ENCODE data around the gene FBXL5. TPM values are rescaled to one million over a fixed set of nuclear protein-coding genes. Genes with fewer than 3 reads are reported as not detected.

Gene FBXL5
- total RNA-seq, 1 experiment from 2014 or later, result 59.7 TPM

DNA sequence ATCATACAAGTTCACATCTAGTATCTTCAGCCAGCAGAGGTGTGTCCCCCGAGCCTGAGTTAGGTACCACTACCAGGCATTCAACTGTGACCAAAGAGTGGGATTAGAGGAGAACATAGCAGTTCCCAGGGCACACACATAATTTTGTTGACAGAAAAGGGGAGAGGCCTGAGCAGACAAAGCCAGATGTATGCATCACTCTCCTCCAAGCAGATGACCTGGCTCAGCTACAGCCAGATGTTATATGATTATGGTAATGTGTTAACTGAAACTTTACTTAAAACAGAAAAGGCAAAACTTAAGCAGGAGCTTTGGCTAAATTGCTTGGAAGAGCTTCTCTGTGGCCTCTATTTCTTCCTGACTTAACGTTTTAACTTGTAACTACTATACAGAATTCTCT, 96.6 kb downstream of the FBXL5 start:
- no peak overlapping the region for H3K4me3 ChIP-seq (ENCODE audit: low read depth, low read length, poor library complexity, severe bottlenecking)
- POLR2A ChIA-PET (ENCODE audit: low non-redundant PET), result no interaction called here
- CTCF ChIA-PET, result no interaction called here
- BruUV-seq (replicated peaks), result no TSS peak
- DNase-seq (ENCODE audit: low spot score), result no peak
- no peaks in the 10 kb centered on the region for H3K9me3 ChIP-seq (ENCODE audit: low read depth, low read length, poor library complexity, severe bottlenecking)
- H3K27ac ChIP-seq (ENCODE audit: low read depth, low read length, poor library complexity, severe bottlenecking), result no peak overlapping the region
- peaks cover 4% of the 10 kb centered on the region for H3K36me3 ChIP-seq (ENCODE audit: insufficient read depth, low read length, poor library complexity, severe bottlenecking)
- H3K4me1 ChIP-seq (ENCODE audit: insufficient read depth, low read length, poor library complexity, severe bottlenecking), result no peaks in the 10 kb centered on the region
- intact Hi-C loops (cut with micrococcal nuclease; ENCODE audit: unreplicated experiment), result no loop called here
- TF ChIP-seq EZH2 (IDR thresholded peaks at IDR 0.05; ENCODE audit: borderline replicate concordance, low read depth, low read length, poor library complexity, severe bottlenecking) (no peak), CTCF (conservative IDR thresholded peaks at IDR 0.05; ENCODE audit: low read depth, low read length) (no peak)
- no peaks in the 10 kb centered on the region for H3K27me3 ChIP-seq (replicated peaks; ENCODE audit: insufficient read depth, low read depth, low read length, poor library complexity)

GRCh38 chr4:15557786-15558550, 97.2 kb downstream of the FBXL5 start:
- POLR2A ChIA-PET (ENCODE audit: low non-redundant PET), result no interaction called here
- TF ChIP-seq EZH2 (IDR thresholded peaks at IDR 0.05; ENCODE audit: borderline replicate concordance, low read depth, low read length, poor library complexity, severe bottlenecking) (no peak), CTCF (conservative IDR thresholded peaks at IDR 0.05; ENCODE audit: low read depth, low read length) (no peak)
- H3K9me3 ChIP-seq (ENCODE audit: low read depth, low read length, poor library complexity, severe bottlenecking), result no peaks in the 10 kb centered on the region
- H3K36me3 ChIP-seq (ENCODE audit: insufficient read depth, low read length, poor library complexity, severe bottlenecking), result peaks cover 4% of the 10 kb centered on the region
- no peaks in the 10 kb centered on the region for H3K4me1 ChIP-seq (ENCODE audit: insufficient read depth, low read length, poor library complexity, severe bottlenecking)
- H3K4me3 ChIP-seq (ENCODE audit: low read depth, low read length, poor library complexity, severe bottlenecking), result no peak overlapping the region
- no peak for DNase-seq (ENCODE audit: low spot score)
- no TSS peak for BruUV-seq (replicated peaks)
- no peaks in the 10 kb centered on the region for H3K27me3 ChIP-seq (replicated peaks; ENCODE audit: insufficient read depth, low read depth, low read length, poor library complexity)
- no peak overlapping the region for H3K27ac ChIP-seq (ENCODE audit: low read depth, low read length, poor library complexity, severe bottlenecking)
- intact Hi-C loops (cut with micrococcal nuclease; ENCODE audit: unreplicated experiment), result no loop called here
- CTCF ChIA-PET, result no interaction called here

- intact Hi-C loops (cut with micrococcal nuclease; ENCODE audit: unreplicated experiment), result no loop called here
- DNase-seq (ENCODE audit: low spot score), result no peak
- no peak overlapping the region for H3K27ac ChIP-seq (ENCODE audit: low read depth, low read length, poor library complexity, severe bottlenecking)
- H3K4me3 ChIP-seq (ENCODE audit: low read depth, low read length, poor library complexity, severe bottlenecking), result no peak overlapping the region
- no peaks in the 10 kb centered on the region for H3K4me1 ChIP-seq (ENCODE audit: insufficient read depth, low read length, poor library complexity, severe bottlenecking)
- CTCF ChIA-PET, result no interaction called here
- TF ChIP-seq CTCF (conservative IDR thresholded peaks at IDR 0.05; ENCODE audit: low read depth, low read length) (no peak), EZH2 (IDR thresholded peaks at IDR 0.05; ENCODE audit: borderline replicate concordance, low read depth, low read length, poor library complexity, severe bottlenecking) (no peak)
- H3K9me3 ChIP-seq (ENCODE audit: low read depth, low read length, poor library complexity, severe bottlenecking), result no peaks in the 10 kb centered on the region
- BruUV-seq (replicated peaks), result no TSS peak
- POLR2A ChIA-PET (ENCODE audit: low non-redundant PET), result no interaction called here
- H3K27me3 ChIP-seq (replicated peaks; ENCODE audit: insufficient read depth, low read depth, low read length, poor library complexity), result no peaks in the 10 kb centered on the region
- peaks cover 4% of the 10 kb centered on the region for H3K36me3 ChIP-seq (ENCODE audit: insufficient read depth, low read length, poor library complexity, severe bottlenecking)
These were observed 98.6 kb downstream of the FBXL5 start for GRCh38 chr4:15556511-15557092.

Other genes starting within 250 kb of the FBXL5 start
- gene C1QTNF7, start 227.3 kb downstream of the FBXL5 start, total RNA-seq (2021), result 0.21 TPM in 1 of 2 replicates, not detected in the other
- gene CC2D2A, start 185.5 kb downstream of the FBXL5 start, total RNA-seq (2021), result 25.2 and 29.7 TPM in 2 replicates
- 27.4 and 29.0 TPM in 2 replicates for gene FAM200B, start 26.5 kb upstream of the FBXL5 start, total RNA-seq (2021)
- 2.1 and 2.4 TPM in 2 replicates for gene BST1, start 47.7 kb upstream of the FBXL5 start, total RNA-seq (2021)
- gene CD38, start 123.0 kb upstream of the FBXL5 start, total RNA-seq (2021), result not detected in 2 replicates